ENCODE data around the gene CACNA2D3.

- no peak for TF ChIP-seq CTCF (conservative IDR thresholded peaks at IDR 0.05 in 1 of 2, IDR thresholded peaks at IDR 0.05 in 1 of 2; ENCODE audit: extremely low read depth in 1 of 2, insufficient read depth in 1 of 2, low read depth in 1 of 2, low read length in 2 of 2)
- TF ChIP-seq EZH2 (IDR thresholded peaks at IDR 0.05; ENCODE audit: borderline replicate concordance, low read length) = no peak
These were observed 223.6 kb downstream of the CACNA2D3 start for GRCh38 chr3:54345847-54346375.
